Fibroblast of pulmonary artery (primary cell): ENCODE results near the gene ABAT.

Experiments
- DNase-seq: peaks from one replicate; pipeline ENCODE4 v3.0.0-alpha.2; 2010; ENCODE audit warnings: low read depth
- H3K4me3 ChIP-seq: replicated peaks from 2 replicates; pipeline ENCODE4 v1.5.1; 2011; ENCODE audit warnings: low read depth, mild to moderate bottlenecking, control low read depth, low read length, moderate library complexity
- TF ChIP-seq, protein P1 (sequence below): IDR thresholded peaks from 2 replicates; pipeline ENCODE4 v1.5.1; 2011; ENCODE audit warnings: mild to moderate bottlenecking, control low read depth, low read length, inconsistent platforms; ENCODE audit errors: missing control alignments

Gene ABAT

DNA sequence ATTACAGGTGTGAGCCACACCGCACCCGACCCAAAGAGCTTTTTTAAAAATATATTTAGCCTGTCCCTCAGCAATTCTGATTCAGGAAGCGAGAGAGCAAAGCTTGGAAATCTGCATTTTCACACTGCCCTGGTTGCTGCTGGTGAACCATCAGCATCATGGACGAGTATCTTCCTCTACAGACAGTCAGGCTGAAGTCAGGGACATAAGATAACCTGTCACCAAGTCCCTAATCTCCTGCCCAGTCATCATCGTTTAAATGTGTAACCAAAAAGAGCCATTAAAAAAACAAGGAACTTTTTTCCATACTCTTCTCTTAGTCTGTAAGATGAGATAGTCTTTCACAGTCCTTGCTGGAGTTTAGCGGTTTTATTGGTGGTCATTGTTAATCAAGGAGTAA lies 129.9 kb downstream of the ABAT start:
- no peak for DNase-seq
- H3K4me3 ChIP-seq, result no peak overlapping the region
- TF ChIP-seq, protein P1, sequence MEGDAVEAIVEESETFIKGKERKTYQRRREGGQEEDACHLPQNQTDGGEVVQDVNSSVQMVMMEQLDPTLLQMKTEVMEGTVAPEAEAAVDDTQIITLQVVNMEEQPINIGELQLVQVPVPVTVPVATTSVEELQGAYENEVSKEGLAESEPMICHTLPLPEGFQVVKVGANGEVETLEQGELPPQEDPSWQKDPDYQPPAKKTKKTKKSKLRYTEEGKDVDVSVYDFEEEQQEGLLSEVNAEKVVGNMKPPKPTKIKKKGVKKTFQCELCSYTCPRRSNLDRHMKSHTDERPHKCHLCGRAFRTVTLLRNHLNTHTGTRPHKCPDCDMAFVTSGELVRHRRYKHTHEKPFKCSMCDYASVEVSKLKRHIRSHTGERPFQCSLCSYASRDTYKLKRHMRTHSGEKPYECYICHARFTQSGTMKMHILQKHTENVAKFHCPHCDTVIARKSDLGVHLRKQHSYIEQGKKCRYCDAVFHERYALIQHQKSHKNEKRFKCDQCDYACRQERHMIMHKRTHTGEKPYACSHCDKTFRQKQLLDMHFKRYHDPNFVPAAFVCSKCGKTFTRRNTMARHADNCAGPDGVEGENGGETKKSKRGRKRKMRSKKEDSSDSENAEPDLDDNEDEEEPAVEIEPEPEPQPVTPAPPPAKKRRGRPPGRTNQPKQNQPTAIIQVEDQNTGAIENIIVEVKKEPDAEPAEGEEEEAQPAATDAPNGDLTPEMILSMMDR, result no peak

DNA sequence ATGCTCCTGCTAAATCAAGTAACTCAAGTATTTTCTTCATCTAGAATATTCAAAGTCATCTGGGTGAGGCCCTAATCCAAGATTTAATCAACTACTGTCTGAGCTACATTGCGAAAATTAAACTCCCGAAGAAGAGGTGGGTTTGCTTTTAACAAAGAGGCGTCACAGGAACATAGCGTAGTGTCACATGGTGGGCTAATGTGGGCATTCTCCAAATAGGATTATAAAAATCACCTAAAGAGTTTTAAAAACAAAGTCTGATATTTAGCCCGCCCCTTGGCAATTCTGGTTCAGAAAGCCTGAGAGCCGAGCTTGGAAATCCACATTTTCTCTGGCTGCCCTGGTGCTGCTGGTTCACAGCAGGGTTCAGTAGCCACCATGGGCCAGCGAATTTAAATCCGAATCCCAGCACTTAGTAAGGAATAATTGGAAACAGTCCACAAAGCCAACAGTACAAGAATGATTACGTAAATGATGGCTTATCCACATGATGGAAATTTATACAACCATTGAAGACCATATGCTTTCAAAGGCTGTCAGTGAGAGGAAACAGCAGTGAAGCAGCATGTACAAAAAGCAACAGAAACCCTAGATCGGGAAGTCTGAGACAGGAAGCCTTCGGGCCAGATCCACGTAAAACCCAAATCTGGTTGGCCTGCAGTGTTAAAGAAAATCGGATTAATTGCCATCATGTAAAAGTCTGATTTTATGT lies 132.0 kb downstream of the ABAT start:
- TF ChIP-seq, protein P1, result no peak
- no peak overlapping the region for H3K4me3 ChIP-seq
- no peak for DNase-seq

DNA sequence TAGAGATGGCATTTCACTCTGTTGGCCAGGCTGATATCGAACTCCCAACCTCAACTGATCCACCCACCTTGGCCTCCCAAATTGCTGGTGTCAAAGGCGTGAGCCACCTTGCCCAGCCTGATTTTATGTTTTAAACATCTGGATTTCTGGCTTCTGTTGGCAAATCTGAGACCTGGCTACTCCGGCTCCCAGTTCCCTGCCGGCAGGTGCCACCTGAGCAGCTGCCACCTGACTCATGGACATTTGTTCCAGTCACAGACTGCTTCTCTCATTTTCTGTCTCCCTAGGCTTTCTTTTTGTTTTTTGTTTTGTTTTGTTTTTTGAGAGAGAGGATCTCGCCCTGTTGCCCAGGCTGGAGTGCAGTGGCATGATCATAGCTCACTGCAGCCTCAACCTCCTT lies 132.8 kb downstream of the ABAT start:
- DNase-seq, result no peak
- TF ChIP-seq, protein P1, result no peak
- no peak overlapping the region for H3K4me3 ChIP-seq

DNA sequence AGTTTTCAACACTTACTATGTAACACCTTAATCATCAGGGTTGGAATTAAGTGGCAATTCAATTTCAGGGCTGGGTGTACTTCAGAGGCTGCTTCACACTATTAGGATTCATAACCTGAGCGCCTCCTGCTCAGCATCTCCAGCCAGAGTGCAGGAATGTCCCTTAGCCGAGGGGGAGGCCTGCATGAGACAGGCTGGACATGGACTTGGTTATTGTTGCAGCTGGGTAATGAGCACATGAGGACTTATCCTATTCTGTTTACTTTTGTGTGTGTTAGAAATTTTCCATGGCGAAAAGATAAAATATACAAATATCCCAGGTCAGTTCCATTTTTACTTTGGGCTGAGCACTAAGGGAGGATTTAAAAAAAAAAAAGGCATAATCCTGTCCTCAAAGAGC lies 133.6 kb downstream of the ABAT start:
- H3K4me3 ChIP-seq, result no peak overlapping the region
- DNase-seq, result no peak
- TF ChIP-seq, protein P1, result no peak

DNA sequence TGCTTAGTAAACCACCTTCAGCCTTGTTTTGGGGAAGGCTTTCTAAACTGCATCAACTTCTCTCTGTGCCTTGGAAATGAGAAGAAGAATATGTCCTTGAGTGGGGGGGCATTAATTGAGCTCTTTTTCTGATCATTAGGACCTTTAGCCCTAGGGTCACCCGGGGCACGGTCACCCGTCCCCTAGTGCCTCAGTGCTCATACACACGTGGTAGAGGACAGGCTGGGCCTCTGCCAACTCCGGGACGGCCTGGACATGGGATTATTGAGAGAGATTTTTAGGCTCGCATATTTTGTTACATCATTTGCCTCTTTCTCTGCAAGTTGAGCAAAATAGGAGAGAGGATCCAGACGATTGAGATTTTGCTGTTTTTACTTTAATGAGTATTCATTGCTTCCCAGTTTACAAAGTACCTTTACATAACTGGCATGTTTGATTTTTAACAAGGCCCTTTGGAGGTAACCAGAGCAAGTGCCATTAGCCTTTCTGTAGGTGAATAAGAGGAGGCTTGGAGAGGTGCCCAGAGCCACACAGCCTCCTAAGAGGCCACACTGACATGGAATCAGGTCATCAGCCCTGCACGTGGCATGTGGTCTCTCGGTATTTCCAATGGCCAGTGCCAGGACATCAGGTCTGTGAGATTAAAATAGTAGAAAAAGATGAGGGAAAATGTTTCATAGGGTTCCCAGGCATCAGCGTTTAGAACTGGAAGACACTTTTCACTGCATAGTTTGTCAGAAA lies 134.4 kb downstream of the ABAT start:
- no peak for DNase-seq
- no peak overlapping the region for H3K4me3 ChIP-seq
- TF ChIP-seq, protein P1, result no peak

DNA sequence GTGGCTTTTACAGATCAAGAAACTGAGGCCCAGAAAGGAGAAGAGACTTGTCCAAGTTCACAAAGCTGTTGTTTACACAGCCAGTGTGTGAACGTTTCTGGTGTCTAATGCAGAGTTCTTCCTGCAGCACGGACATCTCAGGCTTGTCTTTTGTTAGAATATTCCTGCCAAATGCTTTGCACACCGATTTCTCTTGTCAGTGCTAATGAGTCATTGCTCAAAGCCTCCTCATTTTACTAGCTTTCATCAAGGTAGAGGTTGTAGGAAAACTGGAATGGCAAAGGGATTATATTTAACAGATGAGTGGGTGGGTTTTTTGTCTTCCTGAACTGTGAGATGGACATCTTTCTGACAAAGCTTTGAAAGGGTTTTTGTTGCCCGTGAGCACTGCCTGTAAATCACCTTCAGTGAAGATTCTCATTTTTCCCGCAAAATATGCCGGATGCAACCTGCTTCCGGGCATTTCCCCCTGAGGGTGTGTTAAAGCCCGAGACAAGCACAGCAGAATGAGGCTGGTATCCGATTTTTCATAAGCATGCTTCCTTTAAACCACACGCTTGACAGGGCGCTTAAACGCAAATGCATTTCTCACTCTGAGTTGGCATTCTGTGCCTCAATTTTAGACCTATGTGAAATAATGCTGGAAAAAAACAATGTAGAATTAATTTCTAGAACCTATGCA lies 137.9 kb downstream of the ABAT start:
- TF ChIP-seq, protein P1, result no peak
- no peak overlapping the region for H3K4me3 ChIP-seq
- no peak for DNase-seq
